Fibroblast of gingiva (primary cell): ENCODE measurements around the gene GLI2.

Experiments used
- DNase-seq: peaks from one replicate; pipeline ENCODE4 v3.0.0-alpha.2; 2011; ENCODE audit warnings: low read depth

GLI2 gene

GRCh38 chr2:120712180-120712681 lies 23.4 kb upstream of the GLI2 start:
- no peak for DNase-seq

GRCh38 chr2:120715353-120715752 lies 20.3 kb upstream of the GLI2 start:
- no peak for DNase-seq

- no peak for DNase-seq
Measured at GRCh38 chr2:120715941-120716340, 19.7 kb upstream of the GLI2 start.

- no peak for DNase-seq
Measured at GRCh38 chr2:120716641-120717585, 18.8 kb upstream of the GLI2 start.

- no peak for DNase-seq
Measured at GRCh38 chr2:120719491-120719890, 16.2 kb upstream of the GLI2 start.

GRCh38 chr2:120720231-120720630 lies 15.4 kb upstream of the GLI2 start:
- DNase-seq, result no peak

- DNase-seq, result no peak
Measured at GRCh38 chr2:120720746-120721375, 14.8 kb upstream of the GLI2 start.

- DNase-seq, result no peak
Measured at GRCh38 chr2:120722246-120722567, 13.5 kb upstream of the GLI2 start.

GRCh38 chr2:120722568-120723421 lies 12.9 kb upstream of the GLI2 start:
- peak; percentile 38 for DNase-seq

- DNase-seq, result no peak
Measured at GRCh38 chr2:120726245-120726644, 9.4 kb upstream of the GLI2 start.

GRCh38 chr2:120729406-120730399 lies 6.0 kb upstream of the GLI2 start:
- DNase-seq, result peak; percentile 69

- DNase-seq, result no peak
Measured at GRCh38 chr2:120731175-120731574, 4.5 kb upstream of the GLI2 start.

- DNase-seq, result no peak
Measured at GRCh38 chr2:120732506-120733237, 3.0 kb upstream of the GLI2 start.

- DNase-seq, result no peak
Measured at GRCh38 chr2:120733238-120733932, 2.3 kb upstream of the GLI2 start.

- DNase-seq, result no peak
Measured at GRCh38 chr2:120734930-120735651, 577 bp upstream of the GLI2 start.

- no peak for DNase-seq
Measured at GRCh38 chr2:120736202-120736623, 545 bp downstream of the GLI2 start.

- peak; percentile 64 for DNase-seq
Measured at GRCh38 chr2:120736624-120737339, 1.1 kb downstream of the GLI2 start.

- peak; percentile 28 for DNase-seq
Measured at GRCh38 chr2:120737340-120738101, 1.9 kb downstream of the GLI2 start.
